HG03457 (cell line): Measurements from ENCODE around the gene AKAP1.

Experiments used
- ATAC-seq: cut with Tn5 transposase; IDR thresholded peaks from one replicate; pipeline ENCODE4 v1.9.1; 2021; ENCODE audit warnings: moderate number of reproducible peaks; ENCODE audit not compliant: unreplicated experiment

AKAP1 gene

DNA sequence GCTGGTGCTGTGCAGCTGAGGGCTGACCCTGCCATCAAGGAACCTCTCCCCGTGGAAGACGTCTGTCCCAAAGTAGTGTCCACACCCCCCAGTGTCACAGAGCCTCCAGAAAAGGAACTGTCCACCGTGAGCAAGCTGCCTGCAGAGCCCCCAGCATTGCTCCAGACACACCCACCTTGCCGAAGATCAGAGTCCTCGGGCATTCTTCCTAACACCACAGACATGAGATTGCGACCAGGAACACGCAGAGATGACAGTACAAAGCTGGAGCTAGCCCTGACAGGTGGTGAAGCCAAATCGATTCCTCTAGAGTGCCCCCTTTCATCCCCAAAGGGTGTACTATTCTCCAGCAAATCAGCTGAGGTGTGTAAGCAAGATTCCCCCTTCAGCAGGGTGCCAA, 20.5 kb downstream of the AKAP1 start:
- ATAC-seq = no peak

DNA sequence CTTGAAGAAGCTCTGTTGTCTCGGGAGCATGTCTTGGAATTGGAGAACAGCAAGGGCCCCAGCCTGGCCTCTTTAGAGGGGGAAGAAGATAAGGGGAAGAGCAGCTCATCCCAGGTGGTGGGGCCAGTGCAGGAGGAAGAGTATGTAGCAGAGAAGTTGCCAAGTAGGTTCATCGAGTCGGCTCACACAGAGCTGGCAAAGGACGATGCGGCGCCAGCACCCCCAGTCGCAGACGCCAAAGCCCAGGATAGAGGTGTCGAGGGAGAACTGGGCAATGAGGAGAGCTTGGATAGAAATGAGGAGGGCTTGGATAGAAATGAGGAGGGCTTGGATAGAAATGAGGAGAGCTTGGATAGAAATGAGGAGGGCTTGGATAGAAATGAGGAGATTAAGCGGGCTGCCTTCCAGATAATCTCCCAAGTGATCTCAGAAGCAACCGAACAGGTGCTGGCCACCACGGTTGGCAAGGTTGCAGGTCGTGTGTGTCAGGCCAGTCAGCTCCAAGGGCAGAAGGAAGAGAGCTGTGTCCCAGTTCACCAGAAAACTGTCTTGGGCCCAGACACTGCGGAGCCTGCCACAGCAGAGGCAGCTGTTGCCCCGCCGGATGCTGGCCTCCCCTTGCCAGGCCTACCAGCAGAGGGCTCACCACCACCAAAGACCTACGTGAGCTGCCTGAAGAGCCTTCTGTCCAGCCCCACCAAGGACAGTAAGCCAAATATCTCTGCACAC, 21.2 kb downstream of the AKAP1 start:
- no peak for ATAC-seq

DNA sequence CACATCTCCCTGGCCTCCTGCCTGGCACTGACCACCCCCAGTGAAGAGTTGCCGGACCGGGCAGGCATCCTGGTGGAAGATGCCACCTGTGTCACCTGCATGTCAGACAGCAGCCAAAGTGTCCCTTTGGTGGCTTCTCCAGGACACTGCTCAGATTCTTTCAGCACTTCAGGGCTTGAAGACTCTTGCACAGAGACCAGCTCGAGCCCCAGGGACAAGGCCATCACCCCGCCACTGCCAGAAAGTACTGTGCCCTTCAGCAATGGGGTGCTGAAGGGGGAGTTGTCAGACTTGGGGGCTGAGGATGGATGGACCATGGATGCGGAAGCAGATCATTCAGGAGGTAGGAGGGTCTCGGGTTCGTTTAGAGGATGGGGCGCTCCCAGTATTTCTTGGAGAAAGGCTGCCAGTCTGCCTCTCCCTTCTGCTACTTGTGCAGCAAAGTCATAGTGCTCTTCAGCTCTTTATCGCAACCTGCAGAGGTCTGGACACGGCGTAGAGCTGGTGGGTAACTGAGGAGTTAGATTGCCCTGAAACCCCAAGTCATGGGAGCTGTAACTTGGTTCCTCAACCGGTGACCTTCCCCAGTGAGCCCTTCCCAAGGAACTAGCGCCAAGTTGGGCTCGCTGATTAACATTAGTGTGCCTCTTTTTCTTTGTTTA, 21.9 kb downstream of the AKAP1 start:
- no peak for ATAC-seq

DNA sequence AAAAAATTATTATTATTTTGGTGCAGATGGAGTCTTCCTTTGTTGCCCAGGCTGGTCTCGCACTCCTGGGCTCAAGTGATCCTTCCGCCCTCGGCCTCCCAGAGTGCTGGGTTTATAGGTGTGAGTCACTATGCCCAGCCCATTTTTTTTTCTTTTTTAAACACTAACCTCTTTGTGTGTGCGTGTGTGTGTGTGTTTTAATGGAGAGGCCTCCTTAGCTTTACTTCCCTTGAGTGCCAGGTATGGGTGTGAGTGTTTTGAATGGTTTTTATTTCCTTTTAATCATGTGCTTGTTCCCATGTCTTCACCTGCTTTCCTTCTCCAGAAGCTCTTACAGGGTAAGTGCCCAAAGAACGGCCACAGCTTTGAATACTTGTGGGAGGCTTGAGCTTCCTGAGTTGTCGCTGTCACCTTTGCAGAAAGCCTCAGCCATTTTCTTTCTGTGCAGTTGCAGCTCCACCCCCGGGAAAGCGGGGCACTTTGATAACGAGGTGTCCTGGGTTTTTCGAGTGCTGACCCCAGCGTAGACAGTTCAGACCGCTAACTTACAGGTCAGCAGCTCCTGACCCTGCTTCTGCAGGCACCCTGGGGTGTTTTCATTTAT, 22.6 kb downstream of the AKAP1 start:
- no peak for ATAC-seq

DNA sequence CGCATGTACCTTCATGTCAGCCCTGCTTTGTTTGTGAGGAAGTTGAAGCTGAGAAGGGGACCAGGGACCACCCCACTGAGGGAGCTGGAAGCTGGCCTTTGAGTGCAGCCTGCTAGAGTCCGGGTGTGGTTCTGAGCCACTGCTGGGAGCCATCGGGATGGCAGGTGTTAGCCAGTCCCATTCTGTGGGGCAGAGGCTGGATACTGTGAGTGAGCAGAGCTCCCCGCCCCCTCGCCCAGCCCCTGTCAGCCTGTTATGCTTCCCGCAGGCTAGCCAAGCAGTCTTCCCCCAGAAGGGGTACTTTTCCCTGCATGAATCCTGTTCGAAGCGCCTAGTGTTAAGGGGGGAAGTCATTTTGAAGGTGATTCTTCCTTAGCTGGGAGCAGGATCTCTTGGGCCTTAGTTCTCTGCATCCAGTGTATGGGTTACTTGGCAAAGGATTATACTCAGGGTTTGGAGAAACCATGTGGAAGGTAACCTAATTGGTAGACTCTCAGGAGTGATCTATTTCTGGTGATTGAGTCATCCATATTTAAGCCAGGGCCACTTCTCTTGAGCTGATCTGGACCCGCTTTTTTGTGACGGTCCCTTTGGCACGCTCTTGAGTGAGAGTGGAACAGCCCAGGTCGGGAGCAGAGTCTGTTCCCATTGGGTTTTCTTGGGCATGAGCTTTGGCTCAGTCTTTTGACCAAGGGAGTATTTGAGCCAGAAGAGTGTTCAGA, 23.8 kb downstream of the AKAP1 start:
- no peak for ATAC-seq

DNA sequence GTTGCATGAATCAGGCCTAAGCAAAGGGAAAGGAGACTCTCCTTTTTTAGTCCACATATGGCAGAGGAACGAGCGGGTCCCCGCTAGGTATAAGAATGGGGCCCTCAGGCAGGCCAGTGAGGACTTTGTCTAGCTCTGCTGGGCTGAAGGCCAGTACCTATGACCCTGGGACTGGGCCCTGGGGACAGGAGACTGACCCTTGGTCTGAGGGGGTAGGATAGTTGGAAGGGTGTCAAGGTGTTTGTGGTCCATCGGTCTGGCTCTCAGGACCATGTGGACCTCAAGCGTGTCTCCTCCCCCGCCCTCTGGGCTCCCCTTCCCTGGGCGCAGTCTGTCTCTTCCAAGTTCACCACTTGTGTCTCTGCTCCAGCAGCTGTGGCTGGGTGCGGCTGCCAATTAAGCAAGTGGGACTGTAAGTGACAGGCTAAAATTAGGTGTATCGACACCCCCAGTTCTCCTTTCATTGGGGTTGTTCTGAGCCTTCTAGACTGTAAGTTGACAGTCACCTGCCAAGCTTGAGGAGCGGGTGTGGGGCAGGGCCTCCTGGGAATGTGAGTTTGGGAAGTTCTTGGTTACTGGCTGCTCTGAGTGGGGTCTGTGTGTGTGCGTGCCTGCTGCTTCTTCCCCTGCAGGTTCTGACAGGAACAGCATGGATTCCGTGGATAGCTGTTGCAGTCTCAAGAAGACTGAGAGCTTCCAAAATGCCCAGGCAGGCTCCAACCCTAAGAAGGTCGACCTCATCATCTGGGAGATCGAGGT, 24.5 kb downstream of the AKAP1 start:
- ATAC-seq = no peak

DNA sequence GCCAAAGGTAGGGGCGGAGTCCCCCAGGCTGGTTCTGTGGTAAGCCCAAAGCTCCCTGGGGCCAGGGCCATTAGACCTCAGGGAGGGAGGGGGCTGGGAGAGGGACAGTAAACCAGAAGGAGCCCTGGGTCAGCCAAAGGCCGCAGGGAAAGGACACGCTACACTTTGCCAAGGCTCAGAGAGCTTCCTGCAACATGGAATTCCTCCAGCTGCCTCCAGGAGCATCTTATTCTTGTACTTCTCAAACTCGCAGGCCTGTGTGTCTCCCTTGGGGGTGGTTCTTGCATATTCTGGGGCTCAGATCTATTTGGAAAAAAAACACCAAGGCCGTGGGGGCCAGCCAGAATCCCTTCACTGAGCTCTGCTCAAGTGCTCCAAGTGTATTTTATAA, 25.1 kb downstream of the AKAP1 start:
- ATAC-seq = no peak

DNA sequence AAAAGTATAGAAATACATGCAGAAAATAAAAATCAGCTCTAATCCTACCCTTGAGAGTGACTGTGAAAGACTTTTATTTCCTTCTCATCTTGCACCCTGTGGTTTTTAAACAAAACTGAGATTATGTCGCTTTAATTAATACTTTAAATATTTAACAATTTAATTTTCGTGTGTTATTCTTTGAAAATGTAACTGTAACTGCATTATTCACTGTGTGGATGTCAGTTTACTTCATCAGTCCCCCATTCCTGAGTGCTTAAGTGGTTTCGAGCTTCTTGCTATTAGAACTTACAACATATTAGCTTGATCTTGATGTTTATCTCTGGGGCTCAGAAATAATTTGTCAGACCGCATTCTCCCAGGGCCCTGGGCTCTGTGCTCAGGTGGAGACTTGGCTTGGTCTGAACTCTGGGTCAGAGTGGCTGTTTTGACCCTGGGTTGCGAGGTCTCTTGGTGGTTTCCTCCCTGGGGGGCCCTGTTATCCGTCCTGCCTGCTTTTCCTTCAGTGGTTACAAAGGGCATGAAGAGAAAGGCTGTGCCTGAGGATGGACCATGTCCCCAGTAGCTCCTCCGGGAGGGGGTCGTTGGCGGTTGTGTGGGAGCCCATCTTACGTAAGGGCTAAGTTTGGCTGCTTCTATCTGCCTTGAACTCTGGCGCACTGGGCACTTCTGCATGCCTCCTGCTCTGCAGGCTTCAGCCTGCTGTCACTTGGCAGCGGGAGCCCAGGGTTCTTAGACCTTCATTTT, 25.7 kb downstream of the AKAP1 start:
- no peak for ATAC-seq

DNA sequence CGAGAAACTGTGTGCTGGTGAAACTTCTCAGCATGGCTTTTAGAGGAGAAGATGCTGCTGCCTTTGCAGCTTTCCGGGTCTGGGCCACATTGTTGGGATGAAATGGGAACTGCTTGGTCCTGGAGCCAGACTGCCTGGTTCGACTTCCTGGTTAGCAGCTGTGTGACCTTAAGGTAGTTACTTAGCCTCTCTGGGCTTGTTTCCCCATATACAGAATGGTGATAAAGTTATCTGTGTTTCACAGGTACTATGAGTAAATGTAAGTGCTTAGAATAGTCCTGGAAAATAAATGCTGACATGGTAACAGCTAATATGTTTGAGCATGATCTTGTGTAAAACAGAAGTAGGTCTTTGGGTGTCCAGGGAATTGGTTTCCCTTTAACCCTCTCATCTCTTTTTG, 26.3 kb downstream of the AKAP1 start:
- no peak for ATAC-seq

DNA sequence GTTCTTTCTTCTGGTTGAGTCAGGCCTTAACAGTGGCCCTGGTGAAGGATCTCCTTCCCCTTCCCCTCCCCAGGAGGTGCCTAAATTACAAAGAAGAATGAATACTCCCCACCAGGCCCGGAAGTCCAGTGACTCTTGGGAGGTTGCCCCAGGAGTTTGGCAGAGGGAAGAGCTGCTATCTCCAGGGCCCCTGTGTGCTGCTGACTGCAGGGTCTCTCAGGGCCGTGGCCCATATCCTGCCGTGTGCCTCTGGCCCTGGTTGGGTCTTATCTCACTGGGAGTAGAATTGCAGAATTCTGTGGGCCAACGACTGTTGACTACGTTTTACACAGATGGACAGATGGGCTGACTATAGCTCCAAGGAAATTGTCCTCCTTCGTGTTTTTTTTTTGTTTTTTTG, 28.0 kb downstream of the AKAP1 start:
- ATAC-seq = no peak

DNA sequence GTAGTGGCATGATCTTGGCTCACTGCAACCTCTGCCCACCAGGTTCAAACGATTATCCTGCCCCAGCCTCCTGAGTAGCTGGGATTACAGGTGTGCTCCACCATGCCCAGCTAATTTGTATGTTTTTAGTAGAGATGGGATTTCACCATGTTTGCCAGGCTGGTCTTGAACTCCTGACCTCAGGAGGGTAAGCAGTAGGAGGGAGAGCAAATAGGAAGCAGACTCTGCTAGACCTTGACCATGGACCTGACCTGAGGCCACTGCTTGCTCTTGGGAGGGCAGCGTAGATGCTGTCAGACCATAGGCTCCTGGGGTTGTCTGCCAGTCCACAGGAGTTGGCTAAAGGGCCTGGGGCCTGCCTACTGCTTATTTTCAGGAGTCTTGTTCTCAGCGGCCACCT, 28.6 kb downstream of the AKAP1 start:
- ATAC-seq = no peak

DNA sequence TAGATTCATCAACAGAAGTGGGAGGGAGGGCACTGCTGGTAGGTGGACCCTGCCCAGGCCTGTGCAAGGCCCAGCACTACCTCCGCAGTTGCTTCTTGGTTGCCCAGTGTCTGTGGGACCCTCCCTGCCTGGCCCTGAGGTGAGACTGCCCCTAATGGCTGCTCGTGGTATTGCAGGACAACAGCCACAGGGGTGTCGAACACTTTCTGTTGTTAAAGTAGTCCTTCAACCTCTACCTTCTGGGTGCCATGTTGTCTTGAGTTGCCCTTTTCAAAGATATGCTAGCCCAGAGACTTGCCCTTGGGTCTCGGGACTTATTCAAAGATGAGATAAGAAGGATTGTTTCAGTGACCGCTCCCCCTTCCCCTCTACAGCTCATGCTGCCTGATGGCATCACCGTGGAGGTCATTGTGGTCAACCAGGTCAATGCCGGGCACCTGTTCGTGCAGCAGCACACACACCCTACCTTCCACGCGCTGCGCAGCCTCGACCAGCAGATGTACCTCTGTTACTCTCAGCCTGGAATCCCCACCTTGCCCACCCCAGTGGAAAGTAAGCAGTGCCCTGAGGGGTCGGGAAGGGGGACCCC, 29.1 kb downstream of the AKAP1 start:
- ATAC-seq = no peak

DNA sequence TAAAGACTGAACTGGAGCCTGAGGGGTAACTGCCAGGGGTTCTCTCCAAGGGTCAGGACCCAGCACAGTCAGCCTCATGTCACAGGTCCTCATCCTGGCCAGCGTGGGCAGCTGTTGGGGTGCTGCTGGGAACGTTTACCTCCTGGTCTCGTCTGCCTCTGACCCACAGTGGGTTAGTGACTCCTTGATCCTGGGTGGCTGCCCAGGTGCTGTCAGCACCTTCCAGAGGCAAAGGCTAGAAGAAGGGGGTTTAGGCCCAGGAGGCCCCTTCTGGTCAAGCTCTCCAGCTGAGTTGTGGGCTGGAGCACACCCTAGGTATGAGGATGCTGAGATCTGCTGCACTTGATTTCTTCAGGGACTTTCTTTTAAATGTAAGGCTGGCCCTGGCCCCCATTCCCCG, 30.3 kb downstream of the AKAP1 start:
- ATAC-seq = no peak

DNA sequence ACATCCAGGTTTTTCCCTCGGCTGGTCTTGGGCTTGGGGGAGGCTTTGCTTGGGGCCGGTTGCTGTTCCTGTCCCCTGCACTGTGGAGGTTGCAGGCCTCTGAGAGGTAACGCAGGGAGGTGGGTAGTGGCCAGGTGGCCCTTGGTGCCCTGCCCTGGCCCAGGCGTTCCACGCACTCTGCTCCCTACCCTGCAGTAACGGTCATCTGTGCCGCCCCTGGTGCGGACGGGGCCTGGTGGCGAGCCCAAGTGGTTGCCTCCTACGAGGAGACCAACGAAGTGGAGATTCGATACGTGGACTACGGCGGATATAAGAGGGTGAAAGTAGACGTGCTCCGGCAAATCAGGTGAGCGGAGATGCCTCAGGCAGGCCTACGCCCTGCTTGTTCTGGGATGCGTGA, 30.9 kb downstream of the AKAP1 start:
- ATAC-seq = no peak

DNA sequence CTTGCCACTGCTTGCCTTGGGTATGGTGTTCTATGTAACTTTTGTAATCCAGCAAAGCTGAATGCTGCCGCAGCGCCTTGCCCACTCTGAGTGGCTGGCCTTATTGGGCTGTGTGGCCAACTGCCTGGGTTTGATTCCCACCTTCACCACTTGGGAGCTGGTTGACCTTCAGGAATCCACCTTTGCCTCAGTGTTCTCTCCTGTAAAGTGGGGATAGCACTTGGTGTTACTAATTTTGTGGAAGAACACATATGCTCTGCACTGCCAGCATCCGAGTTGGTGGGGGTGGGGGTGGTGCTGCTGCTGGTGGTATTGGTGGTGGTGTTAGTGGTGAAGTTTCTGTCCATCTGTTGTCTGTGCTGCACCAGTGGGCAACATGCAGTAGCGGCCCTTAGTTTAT, 32.8 kb downstream of the AKAP1 start:
- no peak for ATAC-seq

DNA sequence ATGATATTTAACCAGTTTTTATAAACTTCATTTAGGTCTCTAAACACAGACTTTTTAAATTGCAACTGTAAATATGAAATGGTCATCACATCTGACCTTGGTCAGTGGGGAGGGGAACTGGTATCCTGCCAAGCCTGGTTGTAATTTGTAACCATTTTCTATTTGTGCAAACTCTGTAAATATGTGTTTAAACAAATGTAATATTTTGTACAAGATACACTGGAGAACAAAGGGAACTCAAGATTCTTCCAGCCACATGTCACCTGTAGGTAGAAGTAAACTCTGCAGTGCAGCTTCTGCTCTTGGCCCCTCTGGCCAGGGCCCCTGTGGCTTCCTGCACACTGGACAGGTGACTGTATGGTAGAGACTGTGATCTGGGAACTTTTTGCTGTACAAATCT, 35.8 kb downstream of the AKAP1 start:
- ATAC-seq = no peak

DNA sequence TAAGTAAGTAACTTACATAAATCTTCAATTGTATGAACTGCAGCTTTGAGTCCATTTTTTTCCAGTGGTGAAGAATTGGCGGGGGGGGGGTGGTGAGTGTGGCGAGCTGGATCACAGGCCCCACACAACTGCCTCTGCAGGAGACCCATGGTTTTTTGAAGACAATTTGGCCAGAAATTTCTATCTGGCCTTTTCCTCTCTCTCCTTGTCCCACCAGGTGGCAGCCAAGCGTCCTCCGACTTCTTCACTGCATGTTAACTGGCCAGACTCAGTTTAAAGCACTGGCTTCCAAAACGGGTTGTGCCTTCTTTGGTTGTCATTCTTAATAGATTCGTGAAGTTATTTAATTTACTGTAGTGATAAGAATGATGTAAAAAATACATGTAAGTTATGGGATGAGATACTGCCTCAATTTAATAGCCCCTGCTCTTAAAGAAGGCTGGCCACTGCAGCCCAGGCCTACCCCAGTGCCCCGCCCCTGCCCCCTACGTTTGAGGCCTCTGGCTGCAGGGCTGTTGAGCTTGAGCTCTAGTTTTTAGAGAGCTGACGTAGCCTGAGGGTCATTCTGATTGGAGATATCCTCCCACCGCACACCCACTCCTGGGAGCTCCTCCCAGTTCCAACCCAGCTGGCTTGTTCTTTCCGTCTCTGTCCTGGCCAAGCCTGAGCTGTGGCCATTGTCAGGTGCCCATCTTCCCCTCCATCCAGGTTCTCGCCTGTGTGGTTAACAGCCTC, 36.4 kb downstream of the AKAP1 start:
- ATAC-seq = no peak

DNA sequence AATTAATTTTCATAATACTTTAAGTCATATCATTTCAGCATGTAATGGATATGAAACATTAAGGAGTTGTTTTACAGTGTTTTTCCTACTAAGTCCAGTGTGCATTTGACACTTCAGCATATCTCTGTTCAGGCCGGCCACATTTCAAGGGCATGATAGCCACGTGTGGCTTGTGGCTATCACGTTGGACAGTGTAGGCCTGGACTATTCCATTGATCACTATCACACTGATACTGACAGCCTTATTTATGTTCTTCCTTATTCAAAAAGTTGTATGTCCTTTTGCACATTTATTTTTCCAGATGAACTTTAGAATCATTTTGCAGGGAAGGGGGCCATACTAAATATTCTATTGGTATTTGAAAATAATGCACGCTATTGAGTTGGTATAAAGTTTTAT, 39.0 kb downstream of the AKAP1 start:
- ATAC-seq = no peak

DNA sequence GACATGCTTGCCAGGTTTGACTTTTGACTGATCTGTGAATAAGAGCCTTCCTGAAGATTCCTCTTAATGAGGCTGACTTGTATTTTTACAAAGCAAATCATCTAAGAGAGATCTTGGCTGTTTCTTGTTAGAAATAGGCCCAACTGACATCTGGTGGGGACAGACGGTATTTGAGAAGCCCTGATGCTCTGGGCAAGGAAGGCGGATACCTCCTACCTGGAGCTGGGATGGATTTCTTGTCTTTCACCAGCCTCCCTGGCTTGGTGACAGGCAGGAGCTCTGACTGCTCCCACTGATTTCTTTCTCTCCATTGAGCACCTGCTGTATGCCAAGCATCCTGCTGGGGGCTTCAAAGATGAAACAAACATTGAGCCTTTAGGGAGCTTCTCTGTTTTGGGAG, 40.4 kb downstream of the AKAP1 start:
- ATAC-seq = no peak
